Neuronal stem cell (in vitro differentiated cells): ENCODE data around the gene KLF7.
A peak's percentile ranks its signal among the peaks of the same experiment; 100 is the strongest.

Source experiments
- DNase-seq: peaks from one replicate; pipeline ENCODE4 v3.0.0-alpha.2; 2013; ENCODE audit warnings: low spot score
- H2AFZ ChIP-seq: one replicate; pipeline ENCODE4 v1.6.1; 2013; ENCODE audit warnings: mild to moderate bottlenecking, low read length, inconsistent platforms
- H2AK5ac ChIP-seq: 2 replicates; pipeline ENCODE4 v1.6.1; 2013; ENCODE audit warnings: low read depth, mild to moderate bottlenecking, inconsistent platforms, low read length, moderate library complexity, mixed read lengths
- H2BK120ac ChIP-seq: 2 replicates; pipeline ENCODE4 v1.6.1; 2013; ENCODE audit warnings: low read depth, mild to moderate bottlenecking, inconsistent platforms, low read length, moderate library complexity, mixed read lengths
- H2BK12ac ChIP-seq: one replicate; pipeline ENCODE4 v1.6.1; 2013; ENCODE audit warnings: low read length, inconsistent platforms
- H2BK15ac ChIP-seq: 2 replicates; pipeline ENCODE4 v1.6.1; 2013; ENCODE audit warnings: mild to moderate bottlenecking, low read length, inconsistent platforms, mixed read lengths
- H2BK5ac ChIP-seq: one replicate; pipeline ENCODE4 v1.6.1; 2013; ENCODE audit warnings: inconsistent platforms, mild to moderate bottlenecking, low read length, moderate library complexity
- H3K14ac ChIP-seq: one replicate; pipeline ENCODE4 v1.6.1; 2013; ENCODE audit warnings: low read length, inconsistent platforms
- H3K18ac ChIP-seq: 2 replicates; pipeline ENCODE4 v1.6.1; 2013; ENCODE audit warnings: low read length, inconsistent platforms
- H3K23ac ChIP-seq: 2 replicates; pipeline ENCODE4 v1.6.1; 2013; ENCODE audit warnings: low read depth, mild to moderate bottlenecking, mixed read lengths, low read length, inconsistent platforms; ENCODE audit not compliant: poor library complexity
- H3K27ac ChIP-seq: replicated peaks from 3 replicates; pipeline ENCODE4 v1.5.1; 2013; ENCODE audit warnings: low read length, inconsistent platforms
- H3K27me3 ChIP-seq, 3 experiments: 2 replicates each; pipeline ENCODE4 v1.6.1; 2013; ENCODE audit warnings: low read length in 3 of 3, mild to moderate bottlenecking in 2 of 3, inconsistent platforms in 1 of 3, low read depth in 1 of 3, mixed read lengths in 1 of 3, moderate library complexity in 1 of 3; ENCODE audit not compliant: control insufficient read depth in 3 of 3, insufficient read depth in 3 of 3
- H3K36me3 ChIP-seq, 2 donors: replicated peaks in 1 of 2; 2 replicates each; pipeline ENCODE4 v1.6.1; 2013; ENCODE audit warnings: low read length in 2 of 2; ENCODE audit not compliant: control insufficient read depth in 2 of 2, insufficient read depth in 2 of 2
- H3K4ac ChIP-seq: 2 replicates; pipeline ENCODE4 v1.6.1; 2013; ENCODE audit warnings: inconsistent platforms, mild to moderate bottlenecking, low read length, moderate library complexity
- H3K4me1 ChIP-seq, 2 donors: 1 replicate in 1 of 2; 2 replicates in 1 of 2; pipeline ENCODE4 v1.6.1; 2013; ENCODE audit warnings: low read length in 2 of 2, low read depth in 1 of 2; ENCODE audit not compliant: control insufficient read depth in 2 of 2, insufficient read depth in 1 of 2
- H3K4me2 ChIP-seq: one replicate; pipeline ENCODE4 v1.6.1; 2013; ENCODE audit warnings: mild to moderate bottlenecking, low read length, inconsistent platforms; ENCODE audit not compliant: insufficient read depth, poor library complexity, severe bottlenecking
- H3K4me3 ChIP-seq, 2 donors: 2 replicates each; pipeline ENCODE4 v1.5.1; 2013; ENCODE audit warnings: low read length in 2 of 2, mild to moderate bottlenecking in 2 of 2, inconsistent platforms in 1 of 2, moderate library complexity in 1 of 2
- H3K79me1 ChIP-seq: one replicate; pipeline ENCODE4 v1.6.1; 2013; ENCODE audit warnings: low read depth, mild to moderate bottlenecking, inconsistent platforms, low read length, moderate library complexity
- H3K9ac ChIP-seq: one replicate; pipeline ENCODE4 v1.6.1; 2013; ENCODE audit warnings: mild to moderate bottlenecking, low read depth, low read length, inconsistent platforms; ENCODE audit not compliant: poor library complexity
- H3K9me3 ChIP-seq, 2 donors: replicated peaks in 1 of 2; 2 replicates each; pipeline versions ENCODE3 to v1.6.1; 2013; ENCODE audit warnings: low read length in 2 of 2, mild to moderate bottlenecking in 2 of 2, inconsistent platforms in 1 of 2, low read depth in 1 of 2, mixed read lengths in 1 of 2, moderate library complexity in 1 of 2; ENCODE audit not compliant: control insufficient read depth in 2 of 2, insufficient read depth in 1 of 2
- H4K8ac ChIP-seq: one replicate; pipeline ENCODE4 v1.6.1; 2013; ENCODE audit warnings: low read depth, mild to moderate bottlenecking, inconsistent platforms, low read length, moderate library complexity
- H4K91ac ChIP-seq: one replicate; pipeline ENCODE4 v1.6.1; 2013; ENCODE audit warnings: low read length, low read depth, mild to moderate bottlenecking, inconsistent platforms; ENCODE audit not compliant: poor library complexity
- WGBS, 2 donors: extraction: QIAGEN DNeasy Blood & Tissue Kit; methylation state at CpG; one replicate each; pipeline ENCODE4 v1.1.7; 2013; ENCODE audit warnings: missing lambda C conversion rate in 2 of 2, mixed read lengths in 1 of 2; ENCODE audit not compliant: insufficient read length in 2 of 2, insufficient replicate concordance in 1 of 2; ENCODE audit errors: extremely low coverage in 2 of 2; 5-methylcytosine and 5-hydroxymethylcytosine counted together

Gene KLF7

DNA sequence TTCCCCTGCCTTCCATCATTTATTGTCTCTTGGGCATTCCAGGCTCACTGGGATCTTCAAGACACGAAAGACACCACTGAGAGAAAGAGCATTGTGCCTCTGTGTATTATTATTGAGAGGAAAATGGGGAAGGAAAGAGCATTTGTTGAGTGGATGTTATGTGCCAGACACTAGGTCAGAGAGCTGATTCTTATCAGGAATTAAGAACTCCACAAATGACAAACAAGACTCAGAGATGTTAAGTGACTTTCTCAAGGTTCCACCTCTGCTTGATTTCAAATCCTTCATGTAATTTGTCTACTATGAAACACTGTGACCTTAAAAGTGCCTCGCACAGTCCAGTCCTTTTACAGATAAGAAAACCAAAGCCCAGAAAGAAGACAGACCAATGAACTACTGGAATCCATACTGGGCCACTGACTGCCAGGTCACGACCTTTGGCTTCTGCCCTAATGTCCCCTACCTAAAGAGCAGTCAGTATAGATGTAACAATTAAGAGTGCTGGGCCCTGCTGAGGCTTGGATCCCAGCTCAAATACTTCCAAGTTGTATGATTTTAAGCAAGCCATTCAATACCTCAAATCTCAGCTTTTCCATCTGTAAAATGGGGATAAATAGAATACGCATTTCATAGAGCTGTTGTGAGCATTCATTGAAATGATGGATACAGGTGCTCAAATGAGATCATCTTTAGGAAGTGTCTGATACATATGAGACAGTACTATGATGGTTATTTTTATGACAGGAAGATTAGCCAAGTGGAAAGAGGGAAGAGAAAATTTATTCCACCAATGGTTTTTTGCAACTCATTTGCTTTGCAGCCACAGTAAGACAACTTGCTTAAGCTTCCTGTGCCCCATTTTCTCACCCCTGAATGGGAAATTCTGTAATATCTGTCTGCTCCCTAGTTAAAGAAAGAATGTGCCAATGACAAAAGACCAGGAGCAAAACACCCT lies 10.9 kb downstream of the KLF7 start:
- H3K4me1 ChIP-seq: peaks cover 16 to 49% of the 10 kb centered on the region in 2 donors
- WGBS, 2 donors: no CpG with 5 or more reads among the region's 4 CpGs
- peak overlapping the region; percentile 17 for H3K27ac ChIP-seq

GRCh38 chr2:207153266-207153975 lies 12.3 kb downstream of the KLF7 start:
- H4K8ac ChIP-seq: no peak overlapping the region
- H3K36me3 ChIP-seq: peaks cover 0 to 16% of the 10 kb centered on the region in 2 donors
- H3K23ac ChIP-seq: no peak overlapping the region
- no peak overlapping the region for H3K14ac ChIP-seq
- no peak overlapping the region for H3K4me3 ChIP-seq
- H3K4me2 ChIP-seq: no peak overlapping the region
- H3K4ac ChIP-seq: no peak overlapping the region
- no peak overlapping the region for H3K27ac ChIP-seq
- no CpG with 5 or more reads among the region's 1 CpG for WGBS, 2 donors
- no peak overlapping the region for H4K91ac ChIP-seq
- H3K79me1 ChIP-seq: peaks cover 2% of the 10 kb centered on the region
- H3K9ac ChIP-seq: no peak overlapping the region
- no peak overlapping the region for H2AK5ac ChIP-seq
- DNase-seq: no peak
- H3K18ac ChIP-seq: no peak overlapping the region
- H3K4me1 ChIP-seq: peaks cover 22 to 51% of the 10 kb centered on the region in 2 donors
- no peak overlapping the region for H2BK5ac ChIP-seq
- no peak overlapping the region for H2BK15ac ChIP-seq
- no peak overlapping the region for H2AFZ ChIP-seq
- no peaks in the 10 kb centered on the region for H3K9me3 ChIP-seq
- H2BK12ac ChIP-seq: no peak overlapping the region
- H2BK120ac ChIP-seq: no peak overlapping the region
- H3K27me3 ChIP-seq: no peaks in the 10 kb centered on the region

More for the DNA sequence above, 10.9 kb downstream of the KLF7 start:
- H2AFZ ChIP-seq: no peak overlapping the region
- no peak overlapping the region for H3K4me2 ChIP-seq
- no peak overlapping the region for H3K4ac ChIP-seq
- H2BK15ac ChIP-seq: no peak overlapping the region
- no peaks in the 10 kb centered on the region for H3K9me3 ChIP-seq
- H3K27me3 ChIP-seq: no peaks in the 10 kb centered on the region
- no peak overlapping the region for H2BK12ac ChIP-seq
- no peak overlapping the region for H3K9ac ChIP-seq
- H3K79me1 ChIP-seq: no peaks in the 10 kb centered on the region
- H4K91ac ChIP-seq: no peak overlapping the region
- no peak for DNase-seq
- peaks cover 0 to 5% of the 10 kb centered on the region in 2 donors for H3K36me3 ChIP-seq
- H3K18ac ChIP-seq: no peak overlapping the region
- H3K23ac ChIP-seq: no peak overlapping the region
- H2BK5ac ChIP-seq: no peak overlapping the region
- no peak overlapping the region for H3K4me3 ChIP-seq
- H2AK5ac ChIP-seq: no peak overlapping the region
- no peak overlapping the region for H3K14ac ChIP-seq
- H4K8ac ChIP-seq: no peak overlapping the region
- no peak overlapping the region for H2BK120ac ChIP-seq

GRCh38 chr2:207151048-207151447 lies 14.7 kb downstream of the KLF7 start:
- no peak overlapping the region for H2BK5ac ChIP-seq
- H3K23ac ChIP-seq: no peak overlapping the region
- no peak overlapping the region for H2BK120ac ChIP-seq
- peaks cover 0 to 35% of the 10 kb centered on the region in 2 donors for H3K36me3 ChIP-seq
- H3K9ac ChIP-seq: no peak overlapping the region
- H3K9me3 ChIP-seq: no peaks in the 10 kb centered on the region
- H3K27ac ChIP-seq: peak overlapping the region; percentile 42
- H4K91ac ChIP-seq: no peak overlapping the region
- H3K4me1 ChIP-seq: peaks cover 22 to 51% of the 10 kb centered on the region in 2 donors
- no peak overlapping the region for H3K4me3 ChIP-seq
- peak overlapping the region; percentile 77 for H3K18ac ChIP-seq
- H3K4me2 ChIP-seq: no peak overlapping the region
- no peak overlapping the region for H2AK5ac ChIP-seq
- H2BK15ac ChIP-seq: no peak overlapping the region
- H3K14ac ChIP-seq: no peak overlapping the region
- H3K4ac ChIP-seq: no peak overlapping the region
- peaks cover 2% of the 10 kb centered on the region for H3K79me1 ChIP-seq
- DNase-seq: no peak
- no peak overlapping the region for H2BK12ac ChIP-seq
- no peaks in the 10 kb centered on the region for H3K27me3 ChIP-seq
- no peak overlapping the region for H4K8ac ChIP-seq
- no CpG with 5 or more reads among the region's 6 CpGs for WGBS, 2 donors
- H2AFZ ChIP-seq: no peak overlapping the region

GRCh38 chr2:207150284-207150683 lies 15.5 kb downstream of the KLF7 start:
- Histone ChIP-seq H3K27me3 (no peaks in the 10 kb centered on the region), H3K9me3 (no peaks in the 10 kb centered on the region), H4K91ac (no peak overlapping the region), H3K36me3 (peaks cover 0 to 42% of the 10 kb centered on the region in 2 donors), H3K18ac (no peak overlapping the region), H3K27ac (no peak overlapping the region), H3K4ac (no peak overlapping the region), H3K4me3 (no peak overlapping the region), H2BK15ac (no peak overlapping the region), H3K4me1 (peaks cover 22 to 49% of the 10 kb centered on the region in 2 donors), H3K4me2 (no peak overlapping the region), H2BK12ac (no peak overlapping the region), H2BK120ac (no peak overlapping the region), H4K8ac (no peak overlapping the region), H3K79me1 (peaks cover 2% of the 10 kb centered on the region), H2AFZ (no peak overlapping the region), H3K23ac (no peak overlapping the region), H3K9ac (no peak overlapping the region), H3K14ac (no peak overlapping the region), H2BK5ac (no peak overlapping the region), H2AK5ac (no peak overlapping the region)
- no CpG with 5 or more reads among the region's 5 CpGs for WGBS, 2 donors
- no peak for DNase-seq
